ENCODE results near the gene DIAPH1.
A peak's percentile ranks its signal among the peaks of the same experiment; 100 is the strongest.

DIAPH1 gene

GRCh38 chr5:141596867-141597266 lies 21.9 kb downstream of the DIAPH1 start:
- no CpG with 5 or more reads among the region's 1 CpG for WGBS, 2 experiments (ENCODE audit: insufficient coverage in 2 of 2)

GRCh38 chr5:141590127-141590526 lies 28.7 kb downstream of the DIAPH1 start:
- Histone ChIP-seq H3K4me1 (ENCODE audit: control insufficient read depth, insufficient read depth, low read length, poor library complexity, severe bottlenecking) (no peaks in the 10 kb centered on the region), H3K9me3 (ENCODE audit: control insufficient read depth, low read length) (no peaks in the 10 kb centered on the region), H3K4me3 (ENCODE audit: extremely low read depth, insufficient read depth, low read length, poor library complexity, severe bottlenecking) (no peak overlapping the region), H3K36me3 (ENCODE audit: control insufficient read depth, insufficient read depth, low read length) (peaks cover 32% of the 10 kb centered on the region), H3K27ac (ENCODE audit: low read depth, low read length, severe bottlenecking) (no peak overlapping the region)
- 100% methylated on average over 1 of the region's 2 CpGs for WGBS, 2 experiments (ENCODE audit: insufficient coverage in 2 of 2)

More at GRCh38 chr5:141596867-141597266, 21.9 kb downstream of the DIAPH1 start:
- H3K4me1 ChIP-seq (ENCODE audit: control insufficient read depth, insufficient read depth, low read length, poor library complexity, severe bottlenecking): no peaks in the 10 kb centered on the region
- H3K4me3 ChIP-seq (ENCODE audit: extremely low read depth, insufficient read depth, low read length, poor library complexity, severe bottlenecking): no peak overlapping the region
- no peak overlapping the region for H3K27ac ChIP-seq (ENCODE audit: low read depth, low read length, severe bottlenecking)
- H3K36me3 ChIP-seq (ENCODE audit: control insufficient read depth, insufficient read depth, low read length): peaks cover 4% of the 10 kb centered on the region
- H3K9me3 ChIP-seq (ENCODE audit: control insufficient read depth, low read length): no peaks in the 10 kb centered on the region

- H3K36me3 ChIP-seq (ENCODE audit: control insufficient read depth, insufficient read depth, low read length): peaks cover 65% of the 10 kb centered on the region
- no peaks in the 10 kb centered on the region for H3K4me1 ChIP-seq (ENCODE audit: control insufficient read depth, insufficient read depth, low read length, poor library complexity, severe bottlenecking)
- no peak overlapping the region for H3K27ac ChIP-seq (ENCODE audit: low read depth, low read length, severe bottlenecking)
- no peak overlapping the region for H3K4me3 ChIP-seq (ENCODE audit: extremely low read depth, insufficient read depth, low read length, poor library complexity, severe bottlenecking)
- 75 to 100% methylated on average over 1 of the region's 1 CpG for WGBS, 2 experiments (ENCODE audit: insufficient coverage in 2 of 2)
- no peaks in the 10 kb centered on the region for H3K9me3 ChIP-seq (ENCODE audit: control insufficient read depth, low read length)
Measured at GRCh38 chr5:141586246-141586645, 32.6 kb downstream of the DIAPH1 start.

- H3K4me1 ChIP-seq (ENCODE audit: control insufficient read depth, insufficient read depth, low read length, poor library complexity, severe bottlenecking): no peaks in the 10 kb centered on the region
- H3K4me3 ChIP-seq (ENCODE audit: extremely low read depth, insufficient read depth, low read length, poor library complexity, severe bottlenecking): no peak overlapping the region
- H3K9me3 ChIP-seq (ENCODE audit: control insufficient read depth, low read length): no peaks in the 10 kb centered on the region
- H3K36me3 ChIP-seq (ENCODE audit: control insufficient read depth, insufficient read depth, low read length): peaks cover 71% of the 10 kb centered on the region
- WGBS, 2 experiments (ENCODE audit: insufficient coverage in 2 of 2): 91 to 92% methylated on average over 4 to 5 of the region's 6 CpGs
- no peak overlapping the region for H3K27ac ChIP-seq (ENCODE audit: low read depth, low read length, severe bottlenecking)
Measured at GRCh38 chr5:141585594-141585993, 33.2 kb downstream of the DIAPH1 start.

- Histone ChIP-seq H3K36me3 (ENCODE audit: control insufficient read depth, insufficient read depth, low read length) (peaks cover 93% of the 10 kb centered on the region), H3K4me3 (ENCODE audit: extremely low read depth, insufficient read depth, low read length, poor library complexity, severe bottlenecking) (no peak overlapping the region), H3K27ac (ENCODE audit: low read depth, low read length, severe bottlenecking) (no peak overlapping the region), H3K9me3 (ENCODE audit: control insufficient read depth, low read length) (no peaks in the 10 kb centered on the region), H3K4me1 (ENCODE audit: control insufficient read depth, insufficient read depth, low read length, poor library complexity, severe bottlenecking) (no peaks in the 10 kb centered on the region)
- WGBS, 2 experiments (ENCODE audit: insufficient coverage in 2 of 2): 100% methylated on average over 1 of the region's 2 CpGs
Measured at GRCh38 chr5:141574122-141574510, 44.7 kb downstream of the DIAPH1 start.

- Histone ChIP-seq H3K36me3 (ENCODE audit: control insufficient read depth, insufficient read depth, low read length) (peaks cover 91% of the 10 kb centered on the region), H3K9me3 (ENCODE audit: control insufficient read depth, low read length) (no peaks in the 10 kb centered on the region), H3K4me1 (ENCODE audit: control insufficient read depth, insufficient read depth, low read length, poor library complexity, severe bottlenecking) (no peaks in the 10 kb centered on the region), H3K27ac (ENCODE audit: low read depth, low read length, severe bottlenecking) (no peak overlapping the region), H3K4me3 (ENCODE audit: extremely low read depth, insufficient read depth, low read length, poor library complexity, severe bottlenecking) (no peak overlapping the region)
- WGBS, 2 experiments (ENCODE audit: insufficient coverage in 2 of 2): 72 to 89% methylated on average over 4 of the region's 4 CpGs
Measured at GRCh38 chr5:141573489-141574121, 45.2 kb downstream of the DIAPH1 start.

- H3K36me3 ChIP-seq (ENCODE audit: control insufficient read depth, insufficient read depth, low read length): peaks cover 83% of the 10 kb centered on the region
- H3K4me3 ChIP-seq (ENCODE audit: extremely low read depth, insufficient read depth, low read length, poor library complexity, severe bottlenecking): no peak overlapping the region
- no peaks in the 10 kb centered on the region for H3K4me1 ChIP-seq (ENCODE audit: control insufficient read depth, insufficient read depth, low read length, poor library complexity, severe bottlenecking)
Measured at GRCh38 chr5:141570655-141571054, 48.1 kb downstream of the DIAPH1 start.

GRCh38 chr5:141567513-141568117 lies 51.2 kb downstream of the DIAPH1 start:
- H3K4me3 ChIP-seq (ENCODE audit: extremely low read depth, insufficient read depth, low read length, poor library complexity, severe bottlenecking): no peak overlapping the region
- no peak overlapping the region for H3K27ac ChIP-seq (ENCODE audit: low read depth, low read length, severe bottlenecking)
- H3K36me3 ChIP-seq (ENCODE audit: control insufficient read depth, insufficient read depth, low read length): peaks cover 80% of the 10 kb centered on the region
- H3K9me3 ChIP-seq (ENCODE audit: control insufficient read depth, low read length): peaks cover 3% of the 10 kb centered on the region
- 17% methylated on average over 1 of the region's 2 CpGs; no CpG with 5 or more reads in 1 of the 2 experiments for WGBS, 2 experiments (ENCODE audit: insufficient coverage in 2 of 2)
- H3K4me1 ChIP-seq (ENCODE audit: control insufficient read depth, insufficient read depth, low read length, poor library complexity, severe bottlenecking): no peaks in the 10 kb centered on the region

More at GRCh38 chr5:141570655-141571054, 48.1 kb downstream of the DIAPH1 start:
- Histone ChIP-seq H3K27ac (ENCODE audit: low read depth, low read length, severe bottlenecking) (no peak overlapping the region), H3K9me3 (ENCODE audit: control insufficient read depth, low read length) (no peaks in the 10 kb centered on the region)

GRCh38 chr5:141565826-141566570 lies 52.8 kb downstream of the DIAPH1 start:
- H3K27ac ChIP-seq (ENCODE audit: low read depth, low read length, severe bottlenecking): peak overlapping the region; percentile 32
- no peak overlapping the region for H3K4me3 ChIP-seq (ENCODE audit: extremely low read depth, insufficient read depth, low read length, poor library complexity, severe bottlenecking)
- H3K36me3 ChIP-seq (ENCODE audit: control insufficient read depth, insufficient read depth, low read length): peaks cover 73% of the 10 kb centered on the region
- H3K4me1 ChIP-seq (ENCODE audit: control insufficient read depth, insufficient read depth, low read length, poor library complexity, severe bottlenecking): peaks cover 3% of the 10 kb centered on the region
- WGBS, 2 experiments (ENCODE audit: insufficient coverage in 2 of 2): 88 to 92% methylated on average over 6 to 7 of the region's 8 CpGs
- peaks cover 3% of the 10 kb centered on the region for H3K9me3 ChIP-seq (ENCODE audit: control insufficient read depth, low read length)

GRCh38 chr5:141564216-141564692 lies 54.5 kb downstream of the DIAPH1 start:
- peaks cover 62% of the 10 kb centered on the region for H3K36me3 ChIP-seq (ENCODE audit: control insufficient read depth, insufficient read depth, low read length)
- H3K4me3 ChIP-seq (ENCODE audit: extremely low read depth, insufficient read depth, low read length, poor library complexity, severe bottlenecking): no peak overlapping the region
- peak overlapping the region; percentile 66 for H3K27ac ChIP-seq (ENCODE audit: low read depth, low read length, severe bottlenecking)
- peaks cover 16% of the 10 kb centered on the region for H3K4me1 ChIP-seq (ENCODE audit: control insufficient read depth, insufficient read depth, low read length, poor library complexity, severe bottlenecking)
- WGBS, 2 experiments (ENCODE audit: insufficient coverage in 2 of 2): 38 to 63% methylated on average over 4 to 5 of the region's 5 CpGs
- peaks cover 3% of the 10 kb centered on the region for H3K9me3 ChIP-seq (ENCODE audit: control insufficient read depth, low read length)

Data from mesodermal cell (in vitro differentiated cells).